H9 (cell line): Measurements from ENCODE around the gene SLAMF1. TPM values are rescaled to one million over a fixed set of nuclear protein-coding genes. Genes with fewer than 3 reads are reported as not detected.
"Not testable (repeated sequence)": the region's sequence is repeated elsewhere in the genome, so short reads cannot be mapped to it uniquely, and the experiment has no call there.

Experiments used
- DNase-seq: peaks from one replicate; pipeline ENCODE4 v3.0.0-alpha.2; 2017
- H2AFZ ChIP-seq: one replicate; pipeline ENCODE4 v1.6.1; 2013; ENCODE audit warnings: mild to moderate bottlenecking, low read length, control low read depth, moderate library complexity
- H2AK5ac ChIP-seq: 2 replicates; pipeline ENCODE4 v1.6.1; 2013; ENCODE audit warnings: low read length, control low read depth, mixed read lengths; ENCODE audit not compliant: insufficient read length
- H2BK120ac ChIP-seq: one replicate; pipeline ENCODE4 v1.6.1; 2013; ENCODE audit warnings: low read depth, mild to moderate bottlenecking, low read length, control low read depth, inconsistent platforms; ENCODE audit not compliant: poor library complexity, severe bottlenecking
- H2BK12ac ChIP-seq: 2 replicates; pipeline ENCODE4 v1.6.1; 2013; ENCODE audit warnings: low read length, control low read depth, mixed read lengths, low read depth; ENCODE audit not compliant: insufficient read length
- H2BK15ac ChIP-seq: 2 replicates; pipeline ENCODE4 v1.6.1; 2013; ENCODE audit warnings: low read depth, low read length, control low read depth
- H2BK20ac ChIP-seq: one replicate; pipeline ENCODE4 v1.6.1; 2013; ENCODE audit warnings: low read depth, mild to moderate bottlenecking, low read length, control low read depth, inconsistent platforms; ENCODE audit not compliant: poor library complexity, severe bottlenecking
- H2BK5ac ChIP-seq: 2 replicates; pipeline ENCODE4 v1.6.1; 2013; ENCODE audit warnings: low read length, control low read depth, mixed read lengths; ENCODE audit not compliant: insufficient read length
- H3K14ac ChIP-seq: 2 replicates; pipeline ENCODE4 v1.6.1; 2013; ENCODE audit warnings: low read length, control low read depth; ENCODE audit not compliant: insufficient read depth
- H3K18ac ChIP-seq: 2 replicates; pipeline ENCODE4 v1.6.1; 2013; ENCODE audit warnings: low read depth, mild to moderate bottlenecking, mixed read lengths, low read length, control low read depth; ENCODE audit not compliant: insufficient read length
- H3K23ac ChIP-seq: 2 replicates; pipeline ENCODE4 v1.6.1; 2013; ENCODE audit warnings: low read length, control low read depth, mixed read lengths, low read depth; ENCODE audit not compliant: insufficient read length
- H3K23me2 ChIP-seq: 2 replicates; pipeline ENCODE4 v1.6.1; 2013; ENCODE audit warnings: low read depth, mild to moderate bottlenecking, mixed read lengths, low read length, control low read depth; ENCODE audit not compliant: insufficient read length, poor library complexity, severe bottlenecking
- H3K27ac ChIP-seq: 2 replicates; pipeline ENCODE4 v1.5.1; 2013; ENCODE audit warnings: low read length, control low read depth, mixed read lengths, low read depth; ENCODE audit not compliant: insufficient read length
- H3K27me3 ChIP-seq: 2 replicates; pipeline ENCODE4 v1.6.1; 2013; ENCODE audit warnings: low read length, control low read depth, inconsistent platforms; ENCODE audit not compliant: insufficient read depth
- H3K4ac ChIP-seq: 2 replicates; pipeline ENCODE4 v1.6.1; 2013; ENCODE audit warnings: low read depth, mild to moderate bottlenecking, control low read depth, inconsistent platforms, low read length, moderate library complexity
- H3K4me1 ChIP-seq: 2 replicates; pipeline ENCODE4 v1.6.1; 2013; ENCODE audit warnings: low read length, control low read depth, inconsistent platforms; ENCODE audit not compliant: insufficient read depth
- H3K4me2 ChIP-seq: 2 replicates; pipeline ENCODE4 v1.6.1; 2013; ENCODE audit warnings: low read length, control low read depth, mixed read lengths; ENCODE audit not compliant: insufficient read length, insufficient read depth
- H3K56ac ChIP-seq: 2 replicates; pipeline ENCODE4 v1.6.1; 2013; ENCODE audit warnings: low read depth, mild to moderate bottlenecking, mixed read lengths, low read length, control low read depth; ENCODE audit not compliant: insufficient read length
- H3K79me1 ChIP-seq: 2 replicates; pipeline ENCODE4 v1.6.1; 2013; ENCODE audit warnings: low read depth, mild to moderate bottlenecking, moderate library complexity, low read length, control low read depth, inconsistent platforms; ENCODE audit not compliant: insufficient read depth, poor library complexity, severe bottlenecking
- H3K79me2 ChIP-seq: 2 replicates; pipeline ENCODE4 v1.6.1; 2013; ENCODE audit warnings: low read length, control low read depth, inconsistent platforms; ENCODE audit not compliant: insufficient read depth
- H3K9ac ChIP-seq: 2 replicates; pipeline ENCODE4 v1.6.1; 2013; ENCODE audit warnings: low read length, control low read depth, mixed read lengths; ENCODE audit not compliant: insufficient read length; ENCODE audit errors: extremely low read depth
- H3K9me3 ChIP-seq: one replicate; pipeline ENCODE4 v1.6.1; 2013; ENCODE audit warnings: low read depth, low read length, inconsistent platforms; ENCODE audit not compliant: control insufficient read depth
- H3T11ph ChIP-seq: one replicate; pipeline ENCODE4 v1.6.1; 2013; ENCODE audit warnings: mild to moderate bottlenecking, low read length, control low read depth, inconsistent platforms
- H4K20me1 ChIP-seq: one replicate; pipeline ENCODE4 v1.6.1; 2013; ENCODE audit not compliant: control insufficient read depth, insufficient read length, insufficient read depth
- H4K5ac ChIP-seq: 2 replicates; pipeline ENCODE4 v1.6.1; 2013; ENCODE audit warnings: low read depth, mild to moderate bottlenecking, mixed read lengths, low read length, control low read depth; ENCODE audit not compliant: insufficient read length
- H4K8ac ChIP-seq: replicated peaks from 2 replicates; pipeline ENCODE4 v1.6.1; 2013; ENCODE audit warnings: low read length, control low read depth, mixed read lengths, low read depth; ENCODE audit not compliant: insufficient read length
- H4K91ac ChIP-seq: 2 replicates; pipeline ENCODE4 v1.6.1; 2013; ENCODE audit warnings: low read depth, mild to moderate bottlenecking, moderate library complexity, mixed read lengths, low read length, control low read depth; ENCODE audit not compliant: insufficient read length
- H3K27ac Mint-ChIP-seq, 3 experiments: 2 replicates in 2 of 3; 3 replicates in 1 of 3; pipeline ENCODE4 v1.8.0; 2020 to 2021; ENCODE audit warnings: mixed read lengths in 3 of 3, mild to moderate bottlenecking in 1 of 3, moderate library complexity in 1 of 3
- H3K27me3 Mint-ChIP-seq: 2 replicates; pipeline ENCODE4 v1.8.0; 2021; ENCODE audit warnings: low read depth, mild to moderate bottlenecking, moderate library complexity, mixed read lengths
- H3K36me3 Mint-ChIP-seq, 3 experiments: 2 replicates in 2 of 3; 3 replicates in 1 of 3; pipeline ENCODE4 v1.8.0; 2020 to 2021; ENCODE audit warnings: low read depth in 3 of 3, mixed read lengths in 3 of 3; ENCODE audit not compliant: insufficient read depth in 1 of 3
- H3K4me1 Mint-ChIP-seq, 2 experiments: 2 replicates each; pipeline ENCODE4 v1.8.0; 2020; ENCODE audit warnings: mixed read lengths in 2 of 2
- H3K4me3 Mint-ChIP-seq, 2 experiments: 2 replicates in 1 of 2; 3 replicates in 1 of 2; pipeline ENCODE4 v1.8.0; 2020 to 2021; ENCODE audit warnings: mild to moderate bottlenecking in 2 of 2, mixed read lengths in 2 of 2, moderate library complexity in 1 of 2
- H3K9me3 Mint-ChIP-seq, 2 experiments: 2 replicates in 1 of 2; 3 replicates in 1 of 2; pipeline ENCODE4 v1.8.0; 2020; ENCODE audit warnings: mild to moderate bottlenecking in 2 of 2, mixed read lengths in 2 of 2, moderate library complexity in 1 of 2
- WGBS: extraction: QIAGEN DNeasy Blood & Tissue Kit; methylation state at CpG from one replicate; pipeline ENCODE4 v1.1.7; 2013; ENCODE audit warnings: missing lambda C conversion rate, low lambda C conversion rate, mixed read lengths; ENCODE audit not compliant: insufficient read length; ENCODE audit errors: extremely low coverage; 5-methylcytosine and 5-hydroxymethylcytosine counted together
- total RNA-seq: library from RNA; stranded (reverse); gene quantifications from 2 replicates; pipeline ENCODE4 v1.2.1, GENCODE V29; 2021

The SLAMF1 gene
- total RNA-seq, 1 experiment from 2014 or later, result not detected

DNA sequence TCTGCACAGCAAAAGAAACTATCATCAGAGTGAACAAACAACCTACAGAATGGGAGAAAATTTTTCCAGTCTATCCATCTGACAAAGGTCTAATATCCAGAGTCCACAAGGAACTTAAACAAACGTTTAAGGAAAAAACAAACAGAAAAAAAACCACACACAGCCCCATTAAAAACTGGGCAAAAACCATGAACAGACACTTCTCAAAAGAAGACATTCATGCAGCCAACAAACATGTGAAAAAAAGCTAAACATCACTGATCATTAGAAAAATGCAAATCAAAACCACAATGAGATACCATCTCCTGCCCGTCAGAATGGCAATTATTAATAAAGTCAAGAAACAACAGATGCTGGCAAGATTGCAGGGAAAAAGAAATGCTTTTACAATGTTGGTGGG is 84.1 kb downstream of the SLAMF1 start:
- not testable (repeated sequence) for H3K4ac ChIP-seq, H3T11ph ChIP-seq, H2BK5ac ChIP-seq, H4K8ac ChIP-seq, H3K4me3 Mint-ChIP-seq, H3K23ac ChIP-seq, H3K4me2 ChIP-seq, H2AK5ac ChIP-seq, H3K27ac ChIP-seq, H3K27ac Mint-ChIP-seq, H3K56ac ChIP-seq, H4K91ac ChIP-seq, H4K20me1 ChIP-seq, H3K27me3 ChIP-seq, DNase-seq, H3K9me3 ChIP-seq, H3K14ac ChIP-seq, H3K79me1 ChIP-seq, H2BK20ac ChIP-seq, H3K9ac ChIP-seq, H3K4me1 Mint-ChIP-seq, H2AFZ ChIP-seq, H3K18ac ChIP-seq, H3K23me2 ChIP-seq, H3K4me1 ChIP-seq, H2BK15ac ChIP-seq, H3K79me2 ChIP-seq, H2BK12ac ChIP-seq, H3K27me3 Mint-ChIP-seq, H4K5ac ChIP-seq, H2BK120ac ChIP-seq
- WGBS, result no CpG with 5 or more reads among the region's 2 CpGs
- H3K9me3 Mint-ChIP-seq, result peaks cover 9 to 14% of the 10 kb centered on the region in 2 experiments
- H3K36me3 Mint-ChIP-seq, result peaks cover 0 to 15% (median 4%) of the 10 kb centered on the region in 3 experiments; a peak in 4 of 7 replicates
